ENCODE measurements around the gene FOXP2. TPM values are rescaled to one million over a fixed set of nuclear protein-coding genes. Genes with fewer than 3 reads are reported as not detected.

Gene FOXP2
- total and polyA plus RNA-seq, 9 of the 15 experiments (the other 6 are each of a cell fraction or from before 2014, with no cell fraction given): not detected

- H2AFZ ChIP-seq (ENCODE audit: low read depth, low read length): no peak overlapping the region
- DNase-seq (ENCODE audit: extremely low read depth in 1 of 4, low spot score in 3 of 4) (no peak), FAIRE-seq (no peak), ATAC-seq (no peak)
- CTCF ChIA-PET (ENCODE audit: low intra/inter-chr PET ratio): no interaction called here
- WGBS (ENCODE audit: insufficient coverage, low coverage, missing lambda C conversion rate): 1% methylated on average over 4 of the region's 4 CpGs
- H3K9ac ChIP-seq (ENCODE audit: insufficient read depth in 1 of 2, low read depth in 2 of 2, low read length in 2 of 2): no peak overlapping the region
- H3K79me2 ChIP-seq (ENCODE audit: control insufficient read depth, insufficient read depth, low read length): no peaks in the 10 kb centered on the region
- BruUV-seq (replicated peaks): no TSS peak
- H3K4me2 ChIP-seq (ENCODE audit: insufficient read depth, low read length): no peak overlapping the region
- no peaks in the 10 kb centered on the region for H3K9me1 ChIP-seq (ENCODE audit: control insufficient read depth, insufficient read depth, low read length)
- no peaks in the 10 kb centered on the region for H4K20me1 ChIP-seq (replicated peaks; ENCODE audit: control insufficient read depth, insufficient read depth, low read length)
- no peaks in the 10 kb centered on the region for H3K36me3 ChIP-seq (ENCODE audit: control insufficient read depth, insufficient read depth, low read length)
- H3K9me3 ChIP-seq (replicated peaks; ENCODE audit: control insufficient read depth, insufficient read depth, low read depth, low read length): no peaks in the 10 kb centered on the region
- intact Hi-C loops (cut with micrococcal nuclease) (no loop called here), in situ Hi-C loops (cut with MboI) (no loop called here)
- POLR2A ChIA-PET: no interaction called here
- H3K4me1 ChIP-seq (replicated peaks in 1 of 2; ENCODE audit: control insufficient read depth in 2 of 2, insufficient read depth in 2 of 2, low read length in 2 of 2): no peaks in the 10 kb centered on the region
- H3K27ac ChIP-seq (ENCODE audit: extremely low read depth, low read depth, low read length): no peak overlapping the region
- H3K4me3 ChIP-seq: no peak overlapping the region
- no peaks in the 10 kb centered on the region for H3K27me3 ChIP-seq (ENCODE audit: control insufficient read depth in 2 of 2, insufficient read depth in 2 of 2, low read length in 2 of 2)
- no peak for TF ChIP-seq TEAD4 (IDR thresholded peaks at IDR 0.05; ENCODE audit: low read length)
- TF ChIP-seq TEAD4 (CRISPR knock-in tag; IDR thresholded peaks at IDR 0.05; ENCODE audit: borderline replicate concordance): no peak
- no peak for TF ChIP-seq ZNF311 (CRISPR knock-in tag; IDR thresholded peaks at IDR 0.05)
- TF ChIP-seq L3MBTL2 (IDR thresholded peaks at IDR 0.05): no peak
- TF ChIP-seq TGIF2 (CRISPR knock-in tag; IDR thresholded peaks at IDR 0.05): no peak
- TF ChIP-seq KLF13 (tag; IDR thresholded peaks at IDR 0.05; ENCODE audit: borderline replicate concordance, low read depth): no peak
Observed at GRCh38 chr7:114648680-114649079, 234.1 kb downstream of the FOXP2 start.

GRCh38 chr7:114649689-114650088 lies 235.1 kb downstream of the FOXP2 start:
- ATAC-seq (no peak), FAIRE-seq (no peak), DNase-seq (ENCODE audit: extremely low read depth in 1 of 4, low spot score in 3 of 4) (no peak)
- in situ Hi-C loops (cut with MboI) (no loop called here), intact Hi-C loops (cut with micrococcal nuclease) (no loop called here)
- BruUV-seq (replicated peaks): no TSS peak
- Histone ChIP-seq H3K4me3 (no peak overlapping the region), H3K27ac (ENCODE audit: extremely low read depth, low read depth, low read length) (no peak overlapping the region), H3K27me3 (ENCODE audit: control insufficient read depth in 2 of 2, insufficient read depth in 2 of 2, low read length in 2 of 2) (no peaks in the 10 kb centered on the region), H3K4me1 (replicated peaks in 1 of 2; ENCODE audit: control insufficient read depth in 2 of 2, insufficient read depth in 2 of 2, low read length in 2 of 2) (no peaks in the 10 kb centered on the region), H3K4me2 (ENCODE audit: insufficient read depth, low read length) (no peak overlapping the region), H2AFZ (ENCODE audit: low read depth, low read length) (no peak overlapping the region), H3K9me3 (replicated peaks; ENCODE audit: control insufficient read depth, insufficient read depth, low read depth, low read length) (no peaks in the 10 kb centered on the region), H3K79me2 (ENCODE audit: control insufficient read depth, insufficient read depth, low read length) (no peaks in the 10 kb centered on the region), H3K9ac (ENCODE audit: insufficient read depth in 1 of 2, low read depth in 2 of 2, low read length in 2 of 2) (no peak overlapping the region), H4K20me1 (replicated peaks; ENCODE audit: control insufficient read depth, insufficient read depth, low read length) (no peaks in the 10 kb centered on the region), H3K9me1 (ENCODE audit: control insufficient read depth, insufficient read depth, low read length) (no peaks in the 10 kb centered on the region), H3K36me3 (ENCODE audit: control insufficient read depth, insufficient read depth, low read length) (no peaks in the 10 kb centered on the region)
- TF ChIP-seq ZNF431 (CRISPR knock-in tag; IDR thresholded peaks at IDR 0.05) (no peak), IFI16 (CRISPR knock-in tag; IDR thresholded peaks at IDR 0.05) (no peak), TCF3 (CRISPR knock-in tag; IDR thresholded peaks at IDR 0.05) (no peak)
- ChIA-PET POLR2A (no interaction called here), CTCF (ENCODE audit: low intra/inter-chr PET ratio) (no interaction called here)
- 1% methylated on average over 3 of the region's 3 CpGs for WGBS (ENCODE audit: insufficient coverage, low coverage, missing lambda C conversion rate)
